HL-60/S4 treated with phorbol 12-myristate 13-acetate at 8.2 ng/mL for 4 days and 3 days (cell line): Measurements from ENCODE around the gene CHDH.

Experiments used
- in situ Hi-C: fragments of 300-500 bp; cut with MboI; formaldehyde crosslinking; loops from 2 replicates; pipeline ENCODE4 v1.15.0; 2022; ENCODE audit warnings: low sequenced_read_pairs

Gene CHDH

GRCh38 chr3:53824795-53825194 is 21.4 kb downstream of the CHDH start:
- in situ Hi-C loops, result no loop called here

DNA sequence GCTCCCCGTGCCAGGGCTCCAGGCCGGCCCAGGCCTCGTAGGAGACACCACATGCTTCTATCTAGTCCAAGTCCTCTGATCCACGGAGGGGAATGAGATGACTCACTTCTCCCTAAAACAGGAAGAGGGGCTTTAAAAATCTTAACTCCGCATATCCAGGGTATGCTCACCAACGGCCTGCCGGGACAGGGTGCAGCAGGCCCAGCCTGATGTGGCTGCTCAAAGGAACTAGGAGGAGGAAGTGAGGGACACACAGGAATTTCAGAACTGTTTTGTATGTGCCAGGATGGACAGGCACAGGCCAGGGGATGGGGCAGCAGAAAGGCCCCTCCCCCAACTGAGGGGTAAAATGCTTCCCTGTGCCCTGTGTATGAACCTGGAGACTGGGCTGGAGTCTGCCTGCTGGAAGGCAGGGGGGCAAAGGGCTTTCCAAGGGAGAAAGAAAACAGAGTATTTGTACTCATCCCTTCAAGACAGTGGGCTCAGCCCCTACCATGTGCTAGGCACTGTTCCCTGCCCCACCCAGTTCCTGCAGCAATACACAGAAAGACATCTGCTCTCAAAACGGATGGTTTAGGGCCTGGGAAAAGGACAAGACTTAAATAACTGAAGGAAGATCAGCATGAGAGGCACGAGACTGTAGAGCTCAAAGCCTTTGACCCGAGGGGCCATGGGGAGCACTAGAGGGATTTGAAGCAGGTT is 22.1 kb downstream of the CHDH start:
- in situ Hi-C loops, result no loop called here

- in situ Hi-C loops, result no loop called here
Observed at GRCh38 chr3:53823026-53823955, 22.9 kb downstream of the CHDH start.

- in situ Hi-C loops, result no loop called here
Observed at GRCh38 chr3:53822331-53822741, 23.9 kb downstream of the CHDH start.

DNA sequence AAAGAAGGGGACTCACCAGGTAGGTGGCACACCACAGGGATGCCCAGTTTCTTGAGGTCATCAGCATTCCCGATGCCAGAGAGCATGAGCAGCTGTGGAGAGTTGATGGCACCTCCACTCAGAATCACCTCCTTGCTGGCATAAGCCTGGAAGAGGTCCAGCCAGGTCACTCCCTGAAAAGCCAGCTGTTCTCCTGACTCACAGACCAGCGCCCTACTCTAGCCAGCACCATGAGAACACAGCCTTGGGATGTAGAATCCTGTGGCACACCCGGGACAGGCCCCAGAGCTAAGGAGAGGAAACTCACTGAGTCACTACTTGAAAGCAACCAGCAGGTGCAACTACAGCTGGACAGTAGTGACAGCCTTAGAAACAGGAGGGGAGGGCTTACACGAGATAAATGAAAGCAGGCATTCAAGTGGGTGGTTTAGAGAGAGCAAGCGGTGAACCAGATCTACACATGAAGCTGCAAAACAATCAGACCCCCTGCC is 24.5 kb downstream of the CHDH start:
- in situ Hi-C loops, result no loop called here

GRCh38 chr3:53820756-53821580 is 25.3 kb downstream of the CHDH start:
- in situ Hi-C loops, result no loop called here

GRCh38 chr3:53820084-53820483 is 26.1 kb downstream of the CHDH start:
- in situ Hi-C loops, result no loop called here

DNA sequence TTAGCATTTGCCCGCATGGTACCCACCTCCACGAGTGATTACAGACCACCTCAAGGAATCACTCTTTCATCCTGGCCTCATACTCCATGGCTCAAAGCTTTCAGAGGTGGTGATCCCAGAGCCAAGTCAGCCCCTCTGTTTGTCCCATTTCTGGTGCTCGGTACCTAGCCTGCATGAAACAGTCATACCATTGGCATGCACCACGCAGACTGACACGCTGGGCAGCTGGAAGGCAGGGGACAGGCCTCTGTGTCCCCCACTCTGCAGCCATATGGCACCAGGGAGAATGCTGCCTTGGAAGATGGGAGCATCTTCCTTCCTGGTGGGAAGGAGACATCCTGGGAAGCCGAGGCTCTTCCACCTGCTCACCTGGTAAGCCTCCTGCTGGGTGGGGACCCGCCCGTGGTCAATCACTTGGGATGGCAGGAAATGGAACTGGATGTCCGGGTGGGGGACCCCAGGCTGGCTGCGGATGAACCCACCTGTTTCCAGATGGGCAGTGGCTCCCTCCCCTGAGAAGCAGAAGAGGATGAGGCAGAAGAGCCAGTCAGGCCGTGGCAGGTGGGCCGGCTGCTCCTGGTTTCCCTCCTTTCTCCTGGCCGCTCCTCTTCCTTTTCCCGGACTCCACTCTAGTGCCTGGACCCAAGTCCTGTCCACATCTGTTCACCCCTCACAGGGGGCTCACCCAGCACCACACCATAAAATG is 26.9 kb downstream of the CHDH start:
- in situ Hi-C loops, result no loop called here

- in situ Hi-C loops, result no loop called here
Observed at GRCh38 chr3:53818221-53819162, 27.7 kb downstream of the CHDH start.

DNA sequence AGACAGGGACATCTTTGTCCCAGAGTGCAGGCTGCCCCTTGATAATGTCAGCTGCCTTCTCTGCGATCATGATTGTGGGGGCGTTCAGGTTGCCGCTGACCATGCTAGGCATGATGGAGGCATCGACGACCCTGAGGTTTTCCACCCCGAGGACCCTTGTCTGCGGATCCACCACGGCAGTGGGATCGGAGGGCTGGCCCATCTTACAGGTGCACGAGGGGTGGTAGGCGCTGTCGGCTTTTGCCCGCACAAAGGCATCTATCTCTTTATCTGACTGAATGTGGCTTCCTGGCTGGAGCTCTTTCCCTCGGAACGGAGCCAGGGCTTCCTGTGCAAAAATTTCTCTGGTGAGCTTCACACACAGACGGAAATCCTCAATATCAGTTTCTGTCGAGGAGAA is 28.4 kb downstream of the CHDH start:
- in situ Hi-C loops, result no loop called here

DNA sequence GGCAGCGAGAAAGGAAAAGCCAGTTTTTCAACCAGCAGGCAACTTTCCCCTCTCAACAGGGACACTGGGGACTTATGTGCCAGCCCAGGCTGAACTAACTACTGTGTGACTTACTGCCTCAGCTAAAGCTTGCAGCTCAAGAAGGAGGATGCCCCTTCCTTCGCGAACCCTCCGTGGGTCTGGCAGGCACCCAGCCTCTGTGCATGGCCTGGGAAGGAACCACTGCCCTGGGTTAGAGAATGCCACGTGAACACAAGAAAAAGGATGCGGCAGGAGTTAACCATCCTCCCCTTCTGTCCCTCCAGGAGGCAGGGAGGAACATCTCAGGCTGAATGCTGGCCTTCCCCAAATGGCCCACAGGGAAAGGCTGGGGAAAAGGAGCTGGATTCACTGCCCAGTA is 29.0 kb downstream of the CHDH start:
- in situ Hi-C loops, result no loop called here

- in situ Hi-C loops, result no loop called here
Observed at GRCh38 chr3:53816425-53816824, 29.8 kb downstream of the CHDH start.

DNA sequence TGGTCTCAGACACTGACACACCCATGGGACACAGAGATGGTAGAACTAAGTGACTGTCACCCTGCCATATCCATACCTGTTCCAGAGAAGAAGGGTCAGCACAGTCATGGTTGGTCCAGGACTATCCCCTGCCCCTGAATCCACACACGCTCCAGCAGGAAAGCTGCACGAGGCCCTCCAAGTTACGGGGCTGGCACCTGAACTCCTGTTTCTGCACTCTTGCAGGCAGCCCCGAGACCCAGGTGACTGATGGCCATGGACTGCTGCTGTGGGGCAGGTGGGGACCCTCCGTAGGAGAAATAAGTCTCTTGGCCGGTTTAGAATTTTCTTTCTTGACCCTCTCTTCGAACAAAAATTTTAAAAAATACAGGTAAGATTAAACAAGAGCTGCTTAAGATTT is 30.6 kb downstream of the CHDH start:
- in situ Hi-C loops, result no loop called here

- in situ Hi-C loops, result no loop called here
Observed at GRCh38 chr3:53815067-53815466, 31.2 kb downstream of the CHDH start.

- in situ Hi-C loops, result no loop called here
Observed at GRCh38 chr3:53813876-53814275, 32.3 kb downstream of the CHDH start.

- in situ Hi-C loops, result no loop called here
Observed at GRCh38 chr3:53813229-53813628, 33.0 kb downstream of the CHDH start.

DNA sequence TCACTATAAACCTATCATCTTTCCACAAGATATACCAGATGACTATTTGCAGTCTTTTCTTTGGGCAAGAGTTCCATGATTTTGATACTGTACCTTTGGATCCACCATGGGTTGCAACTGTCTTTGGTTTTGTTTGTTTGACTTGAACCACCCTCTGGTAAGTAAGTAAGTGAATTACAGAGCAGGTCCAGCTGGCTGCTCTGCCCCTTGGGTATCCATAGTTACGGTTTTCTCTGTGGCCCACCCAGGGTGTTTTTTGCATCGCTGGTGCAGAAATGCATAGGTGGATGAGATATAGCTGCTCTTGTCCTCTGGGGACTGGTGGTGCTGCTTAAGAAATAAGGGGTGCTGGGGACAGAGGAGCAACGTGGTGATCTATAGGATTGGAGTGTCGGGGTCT is 33.8 kb downstream of the CHDH start:
- in situ Hi-C loops, result no loop called here

DNA sequence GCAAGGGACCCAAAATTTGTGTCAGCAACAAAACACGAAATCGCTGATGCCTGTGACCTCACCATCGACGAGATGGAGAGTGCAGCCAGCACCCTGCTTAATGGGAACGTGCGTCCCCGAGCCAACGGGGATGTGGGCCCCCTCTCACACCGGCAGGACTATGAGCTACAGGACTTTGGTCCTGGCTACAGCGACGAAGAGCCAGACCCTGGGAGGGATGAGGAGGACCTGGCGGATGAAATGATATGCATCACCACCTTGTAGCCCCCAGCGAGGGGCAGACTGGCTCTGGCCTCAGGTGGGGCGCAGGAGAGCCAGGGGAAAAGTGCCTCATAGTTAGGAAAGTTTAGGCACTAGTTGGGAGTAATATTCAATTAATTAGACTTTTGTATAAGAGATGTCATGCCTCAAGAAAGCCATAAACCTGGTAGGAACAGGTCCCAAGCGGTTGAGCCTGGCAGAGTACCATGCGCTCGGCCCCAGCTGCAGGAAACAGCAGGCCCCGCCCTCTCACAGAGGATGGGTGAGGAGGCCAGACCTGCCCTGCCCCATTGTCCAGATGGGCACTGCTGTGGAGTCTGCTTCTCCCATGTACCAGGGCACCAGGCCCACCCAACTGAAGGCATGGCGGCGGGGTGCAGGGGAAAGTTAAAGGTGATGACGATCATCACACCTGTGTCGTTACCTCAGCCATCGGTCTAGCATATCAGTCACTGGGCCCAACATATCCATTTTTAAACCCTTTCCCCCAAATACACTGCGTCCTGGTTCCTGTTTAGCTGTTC is 34.9 kb downstream of the CHDH start:
- in situ Hi-C loops, result no loop called here
